ENCODE data around the gene EIF2S3. TPM values are rescaled to one million over a fixed set of nuclear protein-coding genes. Genes with fewer than 3 reads are reported as not detected.
A peak's percentile ranks its signal among the peaks of the same experiment; 100 is the strongest.
"Not testable (repeated sequence)": the region's sequence is repeated elsewhere in the genome, so short reads cannot be mapped to it uniquely, and the experiment has no call there.

The EIF2S3 gene
- total RNA-seq, 2 donors from 2014 or later, result 320 to 443 TPM

DNA sequence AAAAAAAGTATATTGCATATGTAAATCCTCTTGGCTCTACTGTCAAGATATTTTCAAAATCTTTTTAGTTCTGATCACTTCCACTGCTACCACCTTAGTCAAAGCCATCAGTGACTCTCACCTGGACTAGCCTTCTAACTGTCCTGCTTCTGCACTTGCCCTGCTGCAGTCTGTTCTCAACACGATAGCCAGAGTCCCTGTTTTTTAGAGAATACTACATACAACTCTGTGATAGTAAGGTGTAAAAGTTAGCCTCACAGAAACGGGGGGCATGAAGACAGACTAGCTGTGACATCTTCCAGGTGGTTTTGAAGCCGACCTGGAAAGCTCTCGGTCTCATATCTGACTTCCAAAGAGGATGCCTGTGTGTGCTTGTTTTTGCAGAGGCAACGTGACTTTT lies 24.7 kb downstream of the EIF2S3 start:
- H3K36me3 Mint-ChIP-seq (ENCODE audit: insufficient read depth in 2 of 2), result peaks cover 3 to 36% of the 10 kb centered on the region in 2 donors
- no peak overlapping the region for H3K4me3 Mint-ChIP-seq
- H3K9me3 Mint-ChIP-seq, result no peaks in the 10 kb centered on the region
- H3K27me3 Mint-ChIP-seq (ENCODE audit: low read depth), result no peaks in the 10 kb centered on the region
- peaks cover 34% of the 10 kb centered on the region for H3K4me1 Mint-ChIP-seq (ENCODE audit: low read depth)
- H3K27ac Mint-ChIP-seq, result peak overlapping the region; percentile 60
- DNase-seq (no peak), ATAC-seq (replicated peaks in 1 of 2) (no peak)

DNA sequence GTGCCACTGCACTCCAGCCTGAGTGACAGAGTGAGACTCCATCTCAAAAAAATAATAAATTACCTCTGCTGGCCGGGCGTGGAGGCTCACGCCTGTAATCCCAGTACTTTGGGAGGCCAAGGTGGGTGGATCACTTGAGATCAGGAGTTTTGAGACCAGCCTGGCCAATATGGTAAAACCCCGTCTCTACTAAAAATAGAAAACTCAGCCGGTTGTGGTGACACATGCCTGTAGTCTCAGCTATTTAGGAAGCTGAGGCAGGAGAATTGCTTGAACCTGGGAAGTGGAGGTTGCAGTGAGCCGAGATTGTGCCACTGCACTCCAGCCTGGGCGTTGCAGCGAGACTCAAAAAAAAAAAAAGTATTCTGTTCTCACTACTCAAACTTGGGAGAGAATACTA lies 25.5 kb downstream of the EIF2S3 start:
- ATAC-seq (replicated peaks in 1 of 2), result peak; percentile 16 to 28
- H3K4me3 Mint-ChIP-seq, result peak overlapping the region; percentile 59 to 75
- DNase-seq, result not testable (repeated sequence)

DNA sequence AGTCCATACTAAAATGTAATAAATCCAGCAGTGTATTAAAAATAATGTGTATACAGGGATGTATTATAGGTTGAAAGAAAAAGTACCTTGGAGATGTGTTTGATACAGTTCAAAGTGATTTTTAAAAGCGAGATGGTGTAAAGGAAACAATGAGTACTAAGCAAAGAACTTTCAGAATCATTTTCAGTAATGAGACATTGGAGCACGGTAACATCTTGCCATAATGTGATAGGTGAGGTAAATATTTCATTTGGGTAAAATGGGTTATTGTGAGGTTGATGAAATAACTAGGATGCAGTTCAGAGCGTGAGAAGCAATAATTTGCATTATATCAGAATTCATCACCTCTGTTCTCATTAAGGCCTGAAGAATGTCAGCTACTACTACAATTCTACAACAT lies 25.9 kb downstream of the EIF2S3 start:
- peaks cover 3 to 25% of the 10 kb centered on the region in 2 donors for H3K36me3 Mint-ChIP-seq (ENCODE audit: insufficient read depth in 2 of 2)
- peak overlapping the region; percentile 59 to 75 for H3K4me3 Mint-ChIP-seq
- H3K27ac Mint-ChIP-seq, result peak overlapping the region; percentile 97
- ATAC-seq (replicated peaks in 1 of 2), result peak; percentile 84 to 85
- peaks cover 34% of the 10 kb centered on the region for H3K4me1 Mint-ChIP-seq (ENCODE audit: low read depth)
- no peaks in the 10 kb centered on the region for H3K27me3 Mint-ChIP-seq (ENCODE audit: low read depth)
- H3K9me3 Mint-ChIP-seq, result no peaks in the 10 kb centered on the region
- no peak for DNase-seq

More for the DNA sequence above, 25.5 kb downstream of the EIF2S3 start:
- H3K4me1 Mint-ChIP-seq (ENCODE audit: low read depth), result peaks cover 34% of the 10 kb centered on the region
- H3K36me3 Mint-ChIP-seq (ENCODE audit: insufficient read depth in 2 of 2), result peaks cover 3 to 30% of the 10 kb centered on the region in 2 donors
- H3K9me3 Mint-ChIP-seq; H3K27me3 Mint-ChIP-seq (ENCODE audit: low read depth): not testable (repeated sequence)
- H3K27ac Mint-ChIP-seq, result peak overlapping the region; percentile 97

DNA sequence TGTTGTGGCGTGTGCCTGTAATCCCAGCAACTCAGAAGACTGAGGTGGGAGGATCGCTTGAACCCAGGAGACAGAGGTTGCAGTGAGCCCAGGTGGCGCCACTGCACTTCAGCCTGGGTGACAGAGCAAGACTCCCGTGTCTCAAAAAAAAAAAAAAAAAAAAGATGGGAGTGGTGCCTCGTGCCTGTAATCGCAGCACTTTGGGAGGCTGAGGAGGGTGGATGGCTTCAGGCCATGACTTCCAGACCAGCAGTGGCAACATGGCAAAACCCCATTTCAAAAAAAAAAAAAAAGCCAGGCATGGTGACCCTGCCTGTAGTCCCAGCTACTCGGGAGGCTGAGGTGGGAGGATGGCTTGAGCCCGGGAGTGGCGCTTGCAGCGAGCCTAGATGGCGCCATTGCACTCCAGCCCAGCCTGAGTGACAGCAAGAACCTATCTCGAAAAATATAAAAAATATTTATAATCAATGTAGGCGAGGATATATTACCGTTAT lies 27.0 kb downstream of the EIF2S3 start:
- ATAC-seq (replicated peaks in 1 of 2) (peak; percentile 52 to 55), DNase-seq (peak; percentile 54 to 72)
- H3K4me1 Mint-ChIP-seq (ENCODE audit: low read depth), result peaks cover 34% of the 10 kb centered on the region
- peak overlapping the region in 1 of 2 donors; percentile 32 for H3K4me3 Mint-ChIP-seq
- H3K27ac Mint-ChIP-seq, result no peak overlapping the region
- no peaks in the 10 kb centered on the region for H3K9me3 Mint-ChIP-seq
- H3K27me3 Mint-ChIP-seq (ENCODE audit: low read depth), result no peaks in the 10 kb centered on the region
- peaks cover 0 to 16% of the 10 kb centered on the region in 2 donors for H3K36me3 Mint-ChIP-seq (ENCODE audit: insufficient read depth in 2 of 2)

DNA sequence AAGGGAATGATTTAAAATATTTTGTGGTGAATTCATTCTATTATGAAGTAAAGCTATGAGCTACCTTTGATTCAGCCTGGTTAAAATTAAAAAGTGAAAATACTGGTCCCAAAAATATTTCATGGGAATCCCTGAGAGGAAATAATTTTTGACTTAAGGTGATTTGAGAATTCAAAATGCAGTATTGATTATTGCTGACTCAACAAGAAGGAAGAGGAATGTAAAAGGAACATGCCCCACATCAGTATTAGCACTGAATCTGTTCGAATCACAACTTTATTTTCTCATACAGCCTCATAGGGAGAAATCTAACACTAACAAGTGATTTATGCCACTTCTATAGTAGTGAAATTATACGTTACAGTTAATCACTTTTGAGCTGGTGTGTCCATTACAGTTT lies 27.7 kb downstream of the EIF2S3 start:
- ATAC-seq (replicated peaks in 1 of 2), result no peak
- Mint-ChIP-seq H3K9me3 (no peaks in the 10 kb centered on the region), H3K27me3 (ENCODE audit: low read depth) (no peaks in the 10 kb centered on the region), H3K4me1 (ENCODE audit: low read depth) (peaks cover 34% of the 10 kb centered on the region), H3K4me3 (no peak overlapping the region), H3K27ac (no peak overlapping the region), H3K36me3 (ENCODE audit: insufficient read depth in 2 of 2) (peaks cover 0 to 11% of the 10 kb centered on the region in 2 donors)
- no peak for DNase-seq

DNA sequence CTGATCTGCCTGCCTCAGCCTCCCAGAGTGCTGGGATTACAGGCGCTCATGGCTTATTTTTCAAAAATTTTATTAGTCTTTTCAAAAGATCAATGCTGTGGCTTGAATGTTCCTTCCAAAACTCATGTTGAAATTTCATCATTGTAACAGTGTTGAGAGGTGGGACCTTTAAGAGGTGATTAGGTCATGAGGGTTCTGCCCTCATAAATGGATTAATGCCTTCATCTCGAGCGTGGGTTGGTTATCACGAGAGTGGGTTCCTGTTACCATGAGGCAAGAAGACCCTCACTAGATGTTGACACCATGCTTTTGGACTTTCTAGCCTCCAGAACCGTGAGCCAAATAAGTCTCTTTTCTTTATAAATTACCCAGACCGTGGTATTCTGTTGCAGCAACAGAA lies 30.3 kb downstream of the EIF2S3 start:
- H3K9me3 Mint-ChIP-seq, result no peaks in the 10 kb centered on the region
- no peak for ATAC-seq (replicated peaks in 1 of 2)
- H3K27ac Mint-ChIP-seq, result no peak overlapping the region
- no peaks in the 10 kb centered on the region for H3K27me3 Mint-ChIP-seq (ENCODE audit: low read depth)
- H3K36me3 Mint-ChIP-seq (ENCODE audit: insufficient read depth in 2 of 2), result no peaks in the 10 kb centered on the region
- DNase-seq, result no peak
- peaks cover 14% of the 10 kb centered on the region for H3K4me1 Mint-ChIP-seq (ENCODE audit: low read depth)
- no peak overlapping the region for H3K4me3 Mint-ChIP-seq

DNA sequence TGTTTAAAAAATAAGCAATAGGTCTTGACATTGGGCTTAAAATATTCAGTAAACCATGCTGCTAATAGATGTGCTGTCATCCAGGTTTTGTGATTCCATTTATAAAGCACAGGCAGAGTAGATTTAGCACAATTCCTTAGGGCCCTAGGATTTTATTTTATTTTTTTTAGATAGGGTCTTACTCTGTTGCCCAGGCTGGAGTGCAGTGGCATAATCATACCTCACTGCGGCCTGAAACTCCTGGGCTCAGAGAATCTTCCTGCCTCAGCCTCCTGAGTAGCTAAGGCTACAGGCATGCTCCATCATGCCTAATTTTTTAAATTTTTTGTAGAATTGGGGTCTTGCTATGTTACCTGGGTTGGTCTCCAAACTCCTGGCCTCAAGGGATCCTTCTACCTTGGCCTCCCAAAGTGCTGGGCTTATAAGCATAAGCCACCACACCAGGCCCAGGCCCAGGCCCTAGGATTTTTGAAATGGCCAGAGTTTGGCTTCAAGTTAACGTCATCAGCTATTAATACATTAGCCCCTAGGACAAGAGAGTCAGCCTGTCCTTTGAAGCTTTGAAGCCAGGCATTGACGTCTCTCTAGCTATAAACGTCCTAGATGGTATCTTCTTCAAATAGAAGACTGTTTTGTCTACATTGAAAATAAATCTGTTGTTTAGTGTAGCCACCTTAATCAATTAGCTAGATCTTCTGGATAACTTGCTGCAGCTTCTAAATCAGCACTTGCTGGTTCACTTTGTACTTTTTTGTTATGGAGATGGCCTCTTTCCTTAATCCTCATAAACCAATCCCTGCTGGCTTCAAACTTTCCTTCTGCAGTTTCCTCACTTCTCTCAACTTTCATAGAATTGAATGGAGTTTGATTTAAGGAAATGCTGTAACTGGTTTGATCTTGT lies 35.8 kb downstream of the EIF2S3 start:
- DNase-seq, result no peak
- no peak for ATAC-seq (replicated peaks in 1 of 2)
- H3K36me3 Mint-ChIP-seq (ENCODE audit: insufficient read depth in 2 of 2), result no peaks in the 10 kb centered on the region
- H3K9me3 Mint-ChIP-seq, result no peaks in the 10 kb centered on the region
- no peaks in the 10 kb centered on the region for H3K27me3 Mint-ChIP-seq (ENCODE audit: low read depth)
- no peaks in the 10 kb centered on the region for H3K4me1 Mint-ChIP-seq (ENCODE audit: low read depth)
- no peak overlapping the region for H3K4me3 Mint-ChIP-seq
- no peak overlapping the region for H3K27ac Mint-ChIP-seq

DNA sequence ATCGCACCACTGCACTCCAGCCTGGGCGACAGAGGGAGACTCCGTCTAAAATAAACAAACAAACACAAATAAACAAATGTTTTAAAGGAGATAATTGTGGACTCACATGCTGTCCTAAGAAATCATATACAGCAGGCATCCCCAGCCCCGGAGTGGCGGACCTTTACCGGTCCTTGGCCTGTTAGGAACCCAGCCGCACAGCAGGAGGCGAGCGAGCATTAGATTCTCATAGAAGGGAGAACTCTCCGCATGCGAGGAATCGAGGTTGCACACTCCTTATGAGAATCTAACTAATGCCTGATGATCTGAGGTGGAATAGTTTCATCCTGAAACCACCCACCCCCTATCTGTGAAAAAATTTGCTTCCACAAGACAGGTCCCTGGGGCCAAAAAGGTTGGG lies 39.0 kb downstream of the EIF2S3 start:
- Mint-ChIP-seq H3K4me3 (no peak overlapping the region), H3K36me3 (ENCODE audit: insufficient read depth in 2 of 2) (no peaks in the 10 kb centered on the region), H3K27me3 (ENCODE audit: low read depth) (no peaks in the 10 kb centered on the region), H3K27ac (no peak overlapping the region), H3K9me3 (no peaks in the 10 kb centered on the region), H3K4me1 (ENCODE audit: low read depth) (no peaks in the 10 kb centered on the region)
- ATAC-seq (replicated peaks in 1 of 2), result no peak
- DNase-seq, result no peak

DNA sequence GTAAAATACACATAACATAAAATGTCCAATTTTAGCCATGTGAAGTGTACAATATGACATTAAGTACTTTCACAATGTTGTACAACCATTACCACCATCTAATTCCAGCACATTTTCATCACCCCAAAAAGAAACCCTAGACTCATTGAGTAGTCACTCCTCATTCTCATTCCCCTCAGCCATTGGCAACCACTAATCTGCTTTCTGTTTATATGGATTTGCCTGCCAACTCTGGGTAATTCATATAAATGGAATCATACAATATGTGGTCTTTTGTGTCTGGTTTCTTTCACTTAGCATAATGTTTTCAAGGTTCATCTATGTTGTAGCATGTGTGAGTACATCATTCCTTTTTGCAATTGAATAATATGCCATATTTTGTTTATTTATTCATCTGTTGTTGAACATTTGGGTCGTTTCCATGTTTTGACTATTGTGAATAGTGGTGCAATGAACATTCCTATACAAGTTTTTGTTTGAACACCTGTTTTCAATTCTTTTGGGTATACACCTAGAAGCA lies 43.0 kb downstream of the EIF2S3 start:
- no peaks in the 10 kb centered on the region for H3K36me3 Mint-ChIP-seq (ENCODE audit: insufficient read depth in 2 of 2)
- DNase-seq (no peak), ATAC-seq (replicated peaks in 1 of 2) (no peak)
- peaks cover 15% of the 10 kb centered on the region for H3K4me1 Mint-ChIP-seq (ENCODE audit: low read depth)
- H3K4me3 Mint-ChIP-seq, result no peak overlapping the region
- H3K27me3 Mint-ChIP-seq (ENCODE audit: low read depth), result no peaks in the 10 kb centered on the region
- H3K9me3 Mint-ChIP-seq, result no peaks in the 10 kb centered on the region
- no peak overlapping the region for H3K27ac Mint-ChIP-seq

DNA sequence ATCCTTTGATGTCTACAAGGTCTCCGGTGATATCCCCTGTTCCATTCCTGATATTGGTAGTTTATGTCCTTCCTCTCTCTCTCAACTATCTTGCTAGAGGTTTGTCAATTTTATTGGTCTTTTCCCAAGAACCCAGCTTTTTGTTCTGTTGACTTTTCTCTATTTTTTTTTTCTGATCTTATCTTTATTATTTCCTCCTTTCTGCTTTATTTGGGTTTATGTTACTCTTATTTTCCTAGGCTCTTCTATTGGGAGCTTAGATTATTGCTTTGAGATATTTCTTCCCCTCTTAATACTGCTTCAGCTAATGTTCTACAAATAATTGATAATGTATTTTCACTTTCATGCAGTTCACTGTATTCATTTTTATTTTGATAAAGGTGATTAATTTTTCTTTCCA lies 44.2 kb downstream of the EIF2S3 start:
- DNase-seq (no peak), ATAC-seq (replicated peaks in 1 of 2) (no peak)
- Mint-ChIP-seq H3K27me3 (ENCODE audit: low read depth) (no peaks in the 10 kb centered on the region), H3K4me1 (ENCODE audit: low read depth) (peaks cover 15% of the 10 kb centered on the region), H3K9me3 (no peaks in the 10 kb centered on the region), H3K27ac (peak overlapping the region; percentile 86), H3K36me3 (ENCODE audit: insufficient read depth in 2 of 2) (no peaks in the 10 kb centered on the region), H3K4me3 (peak overlapping the region in 1 of 2 donors; percentile 78)

DNA sequence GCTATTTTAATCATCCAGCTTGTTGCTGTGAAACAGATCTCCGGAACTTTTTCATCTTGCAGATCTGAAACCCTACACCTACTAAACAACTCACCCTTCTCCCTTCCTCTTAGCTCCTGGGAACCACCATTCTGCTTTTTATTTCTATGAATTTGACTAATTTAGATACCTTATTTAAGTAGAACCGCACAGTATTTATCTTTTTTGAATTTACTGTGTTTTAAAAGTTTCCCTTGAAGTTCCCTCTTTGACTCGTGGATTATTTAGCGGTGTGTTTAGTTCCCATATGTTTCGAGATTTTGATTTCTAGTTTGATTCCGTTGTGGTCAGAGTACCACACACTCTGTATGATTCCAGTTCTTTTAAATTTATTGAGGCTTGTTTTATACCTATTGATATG lies 44.6 kb downstream of the EIF2S3 start:
- ATAC-seq (replicated peaks in 1 of 2) (peak; percentile 56 to 67), DNase-seq (no peak)
- Mint-ChIP-seq H3K27ac (peak overlapping the region; percentile 86), H3K4me3 (peak overlapping the region in 1 of 2 donors; percentile 78), H3K36me3 (ENCODE audit: insufficient read depth in 2 of 2) (no peaks in the 10 kb centered on the region), H3K4me1 (ENCODE audit: low read depth) (peaks cover 15% of the 10 kb centered on the region), H3K9me3 (no peaks in the 10 kb centered on the region), H3K27me3 (ENCODE audit: low read depth) (no peaks in the 10 kb centered on the region)

DNA sequence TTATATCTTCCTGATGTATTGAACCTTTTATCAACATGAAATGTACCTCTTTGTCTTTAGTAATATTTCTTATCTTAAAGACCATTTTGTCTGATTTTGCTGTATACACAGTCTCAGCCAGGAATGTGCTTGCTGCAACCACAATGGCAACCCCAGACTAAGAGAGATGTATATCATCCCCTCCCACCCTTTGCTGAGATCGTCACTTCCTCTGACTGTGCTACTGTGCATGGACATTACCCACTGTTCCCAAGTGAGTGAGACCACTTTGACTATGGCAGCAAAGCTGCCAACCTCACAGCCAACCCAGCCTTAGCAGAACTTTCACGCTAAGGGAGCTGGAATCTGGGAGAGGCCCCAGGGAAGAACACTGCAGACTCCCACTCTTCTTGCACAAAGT lies 46.0 kb downstream of the EIF2S3 start:
- ATAC-seq (replicated peaks in 1 of 2), result peak; percentile 55 to 65
- Mint-ChIP-seq H3K27ac (peak overlapping the region; percentile 79), H3K9me3 (no peaks in the 10 kb centered on the region), H3K4me3 (peak overlapping the region in 1 of 2 donors; percentile 42), H3K4me1 (ENCODE audit: low read depth) (peaks cover 15% of the 10 kb centered on the region), H3K27me3 (ENCODE audit: low read depth) (no peaks in the 10 kb centered on the region), H3K36me3 (ENCODE audit: insufficient read depth in 2 of 2) (no peaks in the 10 kb centered on the region)
- no peak for DNase-seq

DNA sequence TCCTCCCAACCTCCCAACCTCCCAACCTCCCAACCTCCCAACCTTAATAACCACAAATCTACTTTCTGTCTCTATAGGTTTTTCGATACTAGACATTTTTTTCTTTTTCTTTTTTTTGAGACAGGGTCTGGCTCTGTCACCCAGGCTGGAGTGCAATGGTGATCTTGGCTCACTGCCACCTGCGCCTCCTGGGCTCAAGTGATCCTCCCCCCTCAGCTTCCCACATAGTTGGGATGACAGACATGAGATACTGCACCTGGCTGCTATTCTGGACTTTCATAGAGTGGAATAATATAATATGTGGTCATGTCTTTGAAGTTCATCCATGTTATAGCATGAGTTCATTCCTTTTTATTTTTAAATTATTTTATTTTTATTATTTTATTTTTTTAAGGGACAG lies 55.3 kb downstream of the EIF2S3 start:
- H3K4me1 Mint-ChIP-seq (ENCODE audit: low read depth), result no peaks in the 10 kb centered on the region
- no peaks in the 10 kb centered on the region for H3K9me3 Mint-ChIP-seq
- no peak overlapping the region for H3K27ac Mint-ChIP-seq
- DNase-seq (no peak), ATAC-seq (replicated peaks in 1 of 2) (no peak)
- H3K36me3 Mint-ChIP-seq (ENCODE audit: insufficient read depth in 2 of 2), result no peaks in the 10 kb centered on the region
- H3K27me3 Mint-ChIP-seq (ENCODE audit: low read depth), result no peaks in the 10 kb centered on the region
- no peak overlapping the region for H3K4me3 Mint-ChIP-seq
